ENCODE data around the gene KCNS1. TPM values are rescaled to one million over a fixed set of nuclear protein-coding genes. Genes with fewer than 3 reads are reported as not detected.

Gene KCNS1
- total RNA-seq, 2 donors from 2014 or later = 0.18 to 1.5 TPM

DNA sequence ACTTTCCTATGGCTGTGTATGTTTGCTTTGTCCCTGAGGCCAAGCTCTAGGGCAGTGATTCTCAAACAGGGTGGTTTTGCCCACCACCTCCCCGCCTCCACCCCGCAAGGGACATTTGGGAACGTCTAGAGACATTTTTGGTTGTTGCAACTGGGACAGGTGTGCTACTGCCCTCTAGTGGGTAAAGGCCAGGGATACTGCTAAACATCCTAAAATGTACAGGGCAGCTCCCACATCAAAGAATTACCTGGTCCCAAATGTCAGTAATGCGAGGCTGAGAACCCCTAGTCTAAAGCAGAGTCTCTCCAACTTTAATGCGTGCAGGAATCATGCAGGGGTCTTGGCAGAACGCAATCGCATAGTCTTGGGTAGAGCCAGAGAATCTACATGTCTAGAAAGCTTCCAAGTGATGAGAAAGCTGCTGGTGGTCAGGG, 5.1 kb downstream of the KCNS1 start:
- Histone ChIP-seq H3K27ac (ENCODE audit: low read depth, low read length) (no peak overlapping the region), H3K27me3 (ENCODE audit: control insufficient read depth, insufficient read depth, low read length, poor library complexity, severe bottlenecking) (peaks cover 11% of the 10 kb centered on the region), H3K9ac (ENCODE audit: extremely low read depth, low read length, poor library complexity, severe bottlenecking) (no peak overlapping the region), H3K36me3 (ENCODE audit: control insufficient read depth, insufficient read depth, low read length) (no peaks in the 10 kb centered on the region), H3K4me1 (ENCODE audit: control insufficient read depth, insufficient read depth, low read length) (no peaks in the 10 kb centered on the region), H3K9me3 (ENCODE audit: control insufficient read depth, low read length) (no peaks in the 10 kb centered on the region), H3K4me3 (ENCODE audit: low read length) (no peak overlapping the region)
- peaks cover 32% of the 10 kb centered on the region for H3K27me3 Mint-ChIP-seq (ENCODE audit: insufficient read depth)
- TF ChIP-seq, protein P1, sequence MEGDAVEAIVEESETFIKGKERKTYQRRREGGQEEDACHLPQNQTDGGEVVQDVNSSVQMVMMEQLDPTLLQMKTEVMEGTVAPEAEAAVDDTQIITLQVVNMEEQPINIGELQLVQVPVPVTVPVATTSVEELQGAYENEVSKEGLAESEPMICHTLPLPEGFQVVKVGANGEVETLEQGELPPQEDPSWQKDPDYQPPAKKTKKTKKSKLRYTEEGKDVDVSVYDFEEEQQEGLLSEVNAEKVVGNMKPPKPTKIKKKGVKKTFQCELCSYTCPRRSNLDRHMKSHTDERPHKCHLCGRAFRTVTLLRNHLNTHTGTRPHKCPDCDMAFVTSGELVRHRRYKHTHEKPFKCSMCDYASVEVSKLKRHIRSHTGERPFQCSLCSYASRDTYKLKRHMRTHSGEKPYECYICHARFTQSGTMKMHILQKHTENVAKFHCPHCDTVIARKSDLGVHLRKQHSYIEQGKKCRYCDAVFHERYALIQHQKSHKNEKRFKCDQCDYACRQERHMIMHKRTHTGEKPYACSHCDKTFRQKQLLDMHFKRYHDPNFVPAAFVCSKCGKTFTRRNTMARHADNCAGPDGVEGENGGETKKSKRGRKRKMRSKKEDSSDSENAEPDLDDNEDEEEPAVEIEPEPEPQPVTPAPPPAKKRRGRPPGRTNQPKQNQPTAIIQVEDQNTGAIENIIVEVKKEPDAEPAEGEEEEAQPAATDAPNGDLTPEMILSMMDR (conservative IDR thresholded peaks at IDR 0.05) = peak; percentile 85
- no peaks in the 10 kb centered on the region for H3K36me3 Mint-ChIP-seq (ENCODE audit: low read depth)
- no peak overlapping the region for H3K27ac Mint-ChIP-seq
- DNase-seq = peak; percentile 89
- peaks cover 5% of the 10 kb centered on the region for H3K9me3 Mint-ChIP-seq
- peaks cover 5% of the 10 kb centered on the region for H3K4me1 Mint-ChIP-seq
- 18 to 30% methylated on average over 4 to 7 of the region's 7 CpGs for WGBS, 2 experiments (ENCODE audit: insufficient coverage in 1 of 2, insufficient read length in 1 of 2)
- H3K4me3 Mint-ChIP-seq = no peak overlapping the region

DNA sequence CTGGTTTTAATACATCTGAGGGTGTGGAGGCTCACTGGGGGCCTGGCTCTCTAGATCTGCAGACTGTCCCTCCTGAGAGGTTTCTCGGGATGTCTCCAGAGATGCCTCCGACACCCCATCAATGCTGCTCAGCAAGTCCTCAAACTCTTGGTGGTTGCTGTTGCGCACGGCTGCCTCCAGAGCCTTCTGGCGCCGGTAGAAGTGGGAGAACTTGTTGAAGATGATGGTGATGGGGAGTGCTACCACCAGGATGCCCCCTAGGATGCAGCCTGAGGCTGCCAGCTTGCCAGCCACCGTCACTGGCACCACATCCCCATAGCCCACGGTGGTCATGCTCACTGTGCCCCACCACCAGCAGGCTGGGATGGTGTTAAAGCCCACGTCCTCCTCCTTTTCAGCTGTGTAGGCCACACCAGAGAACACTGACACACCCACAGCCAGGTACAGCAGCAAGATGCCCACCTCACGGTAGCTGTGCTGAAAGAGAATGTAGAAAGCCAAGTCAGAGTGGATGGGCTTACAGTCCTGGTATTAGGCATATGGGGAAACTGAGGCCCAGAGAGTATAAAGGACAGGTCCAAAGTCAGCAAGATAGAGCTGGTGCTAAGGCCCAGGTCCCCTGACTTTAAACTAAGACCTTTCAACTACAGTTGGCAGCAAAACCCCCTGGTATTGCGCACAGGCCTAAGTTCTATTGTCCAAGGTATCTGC, 5.9 kb downstream of the KCNS1 start:
- H3K4me3 ChIP-seq (ENCODE audit: low read length) = no peak overlapping the region
- H3K27me3 ChIP-seq (ENCODE audit: control insufficient read depth, insufficient read depth, low read length, poor library complexity, severe bottlenecking) = peaks cover 3% of the 10 kb centered on the region
- H3K36me3 ChIP-seq (ENCODE audit: control insufficient read depth, insufficient read depth, low read length) = no peaks in the 10 kb centered on the region
- peaks cover 27% of the 10 kb centered on the region for H3K27me3 Mint-ChIP-seq (ENCODE audit: insufficient read depth)
- WGBS, 2 experiments (ENCODE audit: insufficient coverage in 1 of 2, insufficient read length in 1 of 2) = 95 to 100% methylated on average over 2 to 11 of the region's 11 CpGs
- no peaks in the 10 kb centered on the region for H3K9me3 ChIP-seq (ENCODE audit: control insufficient read depth, low read length)
- TF ChIP-seq, protein P1 (conservative IDR thresholded peaks at IDR 0.05) = no peak
- H3K27ac Mint-ChIP-seq = no peak overlapping the region
- H3K9me3 Mint-ChIP-seq = peaks cover 5% of the 10 kb centered on the region
- H3K27ac ChIP-seq (ENCODE audit: low read depth, low read length) = no peak overlapping the region
- DNase-seq = no peak
- H3K4me1 Mint-ChIP-seq = peaks cover 5% of the 10 kb centered on the region
- no peak overlapping the region for H3K4me3 Mint-ChIP-seq
- H3K9ac ChIP-seq (ENCODE audit: extremely low read depth, low read length, poor library complexity, severe bottlenecking) = no peak overlapping the region
- no peaks in the 10 kb centered on the region for H3K36me3 Mint-ChIP-seq (ENCODE audit: low read depth)
- H3K4me1 ChIP-seq (ENCODE audit: control insufficient read depth, insufficient read depth, low read length) = no peaks in the 10 kb centered on the region

DNA sequence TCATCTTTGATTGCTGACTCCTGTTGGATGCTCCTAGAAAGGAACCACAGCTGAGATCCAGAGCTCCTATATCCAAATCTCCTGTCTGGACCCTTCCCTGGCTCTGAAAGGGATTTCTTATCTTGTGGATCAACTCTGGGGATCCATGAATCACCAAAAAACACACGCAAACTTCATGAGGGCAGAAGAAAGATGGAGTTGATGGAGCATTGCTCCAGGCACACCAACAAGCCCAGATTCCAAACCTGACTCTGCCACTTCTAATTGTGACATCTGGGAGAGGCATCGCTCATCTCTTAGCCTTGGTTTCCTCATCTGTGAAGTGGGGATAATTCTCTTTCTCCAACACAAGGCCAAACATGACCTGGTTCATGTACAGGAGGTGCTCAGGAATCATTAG, 6.7 kb downstream of the KCNS1 start:
- Histone ChIP-seq H3K4me1 (ENCODE audit: control insufficient read depth, insufficient read depth, low read length) (no peaks in the 10 kb centered on the region), H3K9ac (ENCODE audit: extremely low read depth, low read length, poor library complexity, severe bottlenecking) (no peak overlapping the region), H3K4me3 (ENCODE audit: low read length) (no peak overlapping the region), H3K27me3 (ENCODE audit: control insufficient read depth, insufficient read depth, low read length, poor library complexity, severe bottlenecking) (no peaks in the 10 kb centered on the region), H3K36me3 (ENCODE audit: control insufficient read depth, insufficient read depth, low read length) (no peaks in the 10 kb centered on the region), H3K27ac (ENCODE audit: low read depth, low read length) (no peak overlapping the region), H3K9me3 (ENCODE audit: control insufficient read depth, low read length) (no peaks in the 10 kb centered on the region)
- Mint-ChIP-seq H3K36me3 (ENCODE audit: low read depth) (no peaks in the 10 kb centered on the region), H3K9me3 (peaks cover 5% of the 10 kb centered on the region), H3K4me1 (peaks cover 5% of the 10 kb centered on the region), H3K27me3 (ENCODE audit: insufficient read depth) (peaks cover 19% of the 10 kb centered on the region), H3K27ac (no peak overlapping the region), H3K4me3 (no peak overlapping the region)
- TF ChIP-seq, protein P1 (conservative IDR thresholded peaks at IDR 0.05) = no peak
- no peak for DNase-seq
- WGBS, 2 experiments (ENCODE audit: insufficient coverage in 1 of 2, insufficient read length in 1 of 2) = 94 to 100% methylated on average over 2 of the region's 2 CpGs

Data from endodermal cell (in vitro differentiated cells).